Activated T-cell treated with anti-CD3 and anti-CD28 coated beads, Interleukin-2, amount 50 U/mL, for 48 hours (primary cell): ENCODE measurements around the gene OSBPL1A.

Experiments used
- DNase-seq, 2 experiments: peaks; one replicate each; pipeline ENCODE4 v3.0.0-alpha.2; 2020

The OSBPL1A gene

DNA sequence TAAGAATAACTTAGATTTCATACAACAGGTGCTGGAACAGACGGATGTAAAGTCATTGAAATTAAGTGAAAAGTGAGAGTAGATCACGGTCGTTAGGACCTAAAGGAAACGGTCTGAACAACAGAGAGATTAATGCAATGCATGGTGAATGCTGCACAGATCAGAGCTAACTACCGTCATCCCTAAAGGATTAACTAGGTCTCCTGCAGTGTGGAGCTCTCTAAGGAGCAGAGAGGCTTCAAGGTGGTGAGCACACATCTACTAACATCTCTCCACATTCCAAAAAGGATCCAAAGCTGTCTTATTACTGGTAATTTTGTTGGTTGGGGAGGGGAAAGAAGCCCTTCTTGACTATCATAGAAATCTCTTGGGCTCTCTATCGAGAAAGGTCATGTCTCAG, 183.5 kb downstream of the OSBPL1A start:
- DNase-seq, result no peak

- no peak for DNase-seq
Observed at GRCh38 chr18:24212939-24213338, 184.7 kb downstream of the OSBPL1A start.

- DNase-seq, result no peak
Observed at GRCh38 chr18:24209558-24209957, 188.1 kb downstream of the OSBPL1A start.

DNA sequence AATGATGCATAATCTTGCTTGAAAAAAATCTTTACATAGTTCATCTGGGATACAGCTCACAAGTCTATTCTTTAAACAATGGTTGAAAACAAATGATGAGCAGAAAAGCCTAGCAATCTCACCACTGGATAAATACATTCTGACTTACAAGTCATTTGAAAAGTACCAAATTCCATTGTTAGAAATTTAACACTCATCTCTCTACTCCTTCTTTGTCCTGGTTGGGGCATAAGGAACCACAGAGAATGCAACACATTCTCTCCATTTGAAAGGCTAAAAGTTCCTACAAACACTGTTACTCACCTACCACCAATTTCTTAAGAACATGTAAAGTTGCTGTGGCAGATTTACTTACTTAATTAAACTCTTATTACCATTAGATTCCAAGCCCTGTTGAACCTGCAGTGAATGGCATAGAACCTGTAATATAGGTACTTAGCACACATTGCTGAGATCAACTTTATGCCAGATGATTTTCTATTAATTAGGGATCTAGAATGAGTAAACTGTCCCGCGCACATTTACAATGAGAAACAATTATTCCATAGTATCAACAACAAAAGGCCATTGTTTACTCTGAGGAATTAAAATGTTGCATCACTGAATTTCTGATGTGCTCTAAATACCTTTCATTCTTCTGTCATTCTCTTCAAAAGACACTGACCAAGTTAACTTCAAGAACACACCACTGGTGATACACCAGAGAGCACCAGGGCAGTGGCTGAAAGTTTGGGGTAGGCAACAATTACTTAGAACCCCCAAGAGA, 189.2 kb downstream of the OSBPL1A start:
- DNase-seq, result no peak

GRCh38 chr18:24204904-24205303, 192.7 kb downstream of the OSBPL1A start:
- no peak for DNase-seq

DNA sequence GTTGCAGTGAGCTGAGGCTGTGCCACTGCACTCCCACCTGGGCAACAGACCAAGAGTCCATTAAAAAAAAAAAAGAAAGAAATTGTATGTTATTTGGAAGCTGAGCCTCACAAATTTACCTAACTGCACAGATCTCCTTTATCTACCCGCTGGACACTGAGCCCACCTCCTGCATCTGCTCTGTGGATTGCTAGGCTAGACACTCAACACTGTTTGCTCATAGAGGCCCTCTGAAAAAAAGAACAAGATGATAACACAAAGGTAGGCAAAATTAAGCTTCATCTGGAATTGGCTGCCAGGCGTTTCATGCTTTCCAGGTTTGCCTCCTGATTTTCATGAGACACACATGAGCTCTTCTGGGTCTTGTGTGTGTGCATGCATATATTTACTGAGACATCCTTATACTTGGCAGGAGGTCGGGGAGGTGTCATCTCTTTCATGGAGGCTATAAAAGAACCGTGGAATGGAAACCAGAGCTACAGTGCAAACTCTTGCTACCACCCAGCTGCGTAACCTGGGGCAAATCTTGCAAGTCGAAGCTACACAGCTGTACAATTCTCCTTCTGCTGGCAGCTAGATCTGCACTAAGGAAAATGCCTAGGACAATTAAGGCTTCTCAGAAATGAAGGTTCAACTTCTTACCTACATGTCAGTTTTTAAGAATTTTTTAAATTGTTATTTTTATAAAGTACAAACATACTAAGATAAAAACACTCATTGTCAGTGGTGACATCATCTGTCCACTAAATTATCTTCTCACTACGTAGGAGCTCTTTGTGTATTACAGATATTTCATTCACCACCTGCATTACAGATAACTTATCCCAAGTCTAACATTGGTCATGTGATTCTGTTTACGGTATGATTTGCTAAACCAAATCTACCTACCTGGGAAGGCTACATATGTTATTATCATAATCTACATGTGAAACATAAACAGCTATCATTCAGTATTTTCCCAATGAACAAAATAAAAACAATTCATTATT, 195.6 kb downstream of the OSBPL1A start:
- DNase-seq, result no peak

DNA sequence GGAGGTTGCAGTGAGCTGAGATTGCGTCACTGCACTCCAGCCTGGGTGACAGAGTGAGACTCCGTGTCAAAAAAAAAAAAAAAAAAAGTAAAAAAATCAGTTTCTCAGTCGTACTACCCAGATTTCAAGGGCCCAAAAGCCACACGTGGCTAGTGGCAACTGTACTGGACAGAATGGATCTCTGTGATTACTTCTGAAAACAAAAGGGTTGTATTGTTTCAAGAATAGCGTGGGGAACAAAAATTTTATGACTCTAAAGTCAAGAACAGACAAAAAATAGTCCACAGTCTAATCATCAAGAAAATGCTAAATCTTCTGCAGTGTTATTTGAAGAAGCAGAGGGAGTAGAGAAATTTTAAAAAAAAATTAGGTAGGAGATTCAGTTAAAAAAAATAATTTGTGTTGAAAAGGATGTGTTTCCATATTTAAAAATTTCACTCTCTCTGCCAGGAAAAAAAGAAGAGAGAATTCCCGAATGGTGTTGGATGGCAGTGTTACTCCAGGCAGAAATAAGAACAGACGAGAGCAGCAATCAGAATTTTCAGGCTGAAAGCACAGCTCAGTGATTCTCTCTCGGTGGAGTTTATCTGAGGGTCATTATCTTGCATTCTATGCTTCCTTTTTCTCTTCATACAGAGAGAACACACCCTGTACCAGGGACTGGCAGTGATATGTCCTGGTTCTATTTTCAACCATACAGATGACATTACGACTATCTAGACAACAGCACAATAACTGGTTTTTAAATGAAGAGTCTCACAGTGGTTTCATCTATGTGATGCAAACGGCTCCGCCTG, 196.9 kb downstream of the OSBPL1A start:
- no peak for DNase-seq

DNA sequence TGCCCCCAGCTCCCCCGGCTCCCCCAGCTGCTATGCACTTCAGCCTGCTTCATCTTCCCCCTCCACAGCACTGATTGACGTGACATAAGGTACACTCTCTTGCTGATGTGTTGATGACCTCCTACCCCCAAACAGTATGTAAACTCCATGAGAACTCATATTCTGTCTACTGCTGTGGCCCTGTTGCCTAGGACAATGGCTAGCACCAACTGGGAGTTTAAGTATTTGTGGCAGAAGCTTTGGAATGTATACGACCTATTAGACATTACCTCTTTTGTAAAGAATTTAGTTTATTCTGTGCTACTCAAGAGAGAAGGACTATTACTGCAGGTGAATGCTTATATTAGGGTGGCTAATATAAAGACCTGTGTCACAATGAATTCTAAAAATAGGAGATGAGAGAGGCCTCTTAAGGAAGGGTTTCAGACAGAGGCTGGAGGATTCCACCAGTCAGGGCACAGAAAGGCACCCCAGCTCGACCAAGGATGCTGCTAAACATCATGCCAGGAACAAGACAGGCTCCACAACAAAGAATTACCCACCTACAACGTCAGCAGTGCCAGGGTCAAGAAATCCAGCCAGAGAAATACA, 198.2 kb downstream of the OSBPL1A start:
- DNase-seq, result no peak

DNA sequence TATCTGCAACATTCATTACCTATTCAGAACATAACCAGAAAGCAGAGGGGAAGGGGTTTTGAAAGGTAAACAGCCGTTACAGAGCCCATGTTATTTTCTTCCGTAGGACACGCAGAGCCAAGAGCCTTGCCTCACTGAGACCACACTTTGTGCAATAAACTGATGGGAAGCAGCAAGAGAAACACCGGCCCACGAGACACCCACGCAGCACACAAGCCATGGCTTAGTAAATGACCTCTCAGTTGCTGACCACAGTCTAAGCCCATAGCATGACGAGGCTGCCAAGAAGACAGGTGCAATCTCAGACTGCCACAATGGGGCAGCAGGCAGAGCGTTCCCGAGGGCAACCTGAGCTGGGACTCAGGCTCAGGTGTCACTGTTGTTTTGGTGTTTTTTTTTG, 199.2 kb downstream of the OSBPL1A start:
- no peak for DNase-seq

DNA sequence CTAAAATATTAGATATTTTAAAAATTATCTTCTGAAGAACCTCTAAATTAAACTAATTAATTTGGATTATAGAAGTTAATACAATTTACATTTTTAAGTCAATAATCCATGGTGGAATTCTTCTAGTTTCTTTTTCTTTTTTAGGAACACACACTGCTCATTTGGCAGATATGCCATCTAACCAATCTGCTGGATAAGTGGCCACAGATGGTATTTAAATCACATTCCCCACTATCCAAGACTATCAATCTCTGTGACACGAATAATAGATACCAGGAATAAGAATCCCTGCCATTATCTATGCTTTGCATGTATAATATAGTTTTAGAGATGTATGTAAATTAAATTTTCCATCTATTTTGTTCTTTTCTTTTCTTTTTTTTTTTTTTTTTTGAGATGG, 200.2 kb downstream of the OSBPL1A start:
- no peak for DNase-seq

GRCh38 chr18:24196764-24197163, 200.9 kb downstream of the OSBPL1A start:
- no peak for DNase-seq

DNA sequence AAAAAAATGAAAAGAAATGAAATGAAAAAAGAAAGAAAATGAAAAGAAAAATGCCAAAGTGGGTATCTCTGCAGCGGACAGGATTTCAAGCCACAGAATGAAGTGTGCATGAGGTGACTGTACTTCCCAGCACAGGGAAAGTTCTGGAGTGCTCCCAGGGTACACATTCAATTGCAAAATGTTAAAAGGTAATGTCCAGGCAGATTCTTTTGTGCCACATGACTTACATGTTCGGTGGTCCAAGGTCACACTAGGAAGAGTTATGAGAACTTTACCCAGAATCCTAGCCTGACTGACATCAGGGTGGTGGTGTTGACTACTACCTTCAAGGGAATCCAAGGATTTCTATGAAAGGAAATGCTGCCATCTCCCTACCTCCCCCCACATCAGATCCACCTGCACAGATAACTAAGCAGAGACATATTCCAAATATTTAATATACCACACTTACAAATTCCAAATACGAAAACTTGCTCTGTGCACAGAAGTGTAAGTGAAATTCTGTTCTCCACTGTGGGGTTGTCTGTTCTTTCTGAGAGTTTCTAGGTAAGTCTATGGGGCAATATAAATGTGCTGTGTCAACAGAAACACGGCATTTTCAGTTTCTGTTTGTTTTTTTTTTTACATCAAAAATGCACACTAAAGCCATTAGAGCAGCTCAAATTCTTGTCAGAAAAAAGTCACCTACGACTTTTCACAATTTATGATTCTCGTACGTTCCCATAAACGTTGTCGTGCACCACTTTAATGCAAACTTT, 202.1 kb downstream of the OSBPL1A start:
- no peak for DNase-seq

- no peak for DNase-seq
Observed at GRCh38 chr18:24190590-24190989, 207.0 kb downstream of the OSBPL1A start.

DNA sequence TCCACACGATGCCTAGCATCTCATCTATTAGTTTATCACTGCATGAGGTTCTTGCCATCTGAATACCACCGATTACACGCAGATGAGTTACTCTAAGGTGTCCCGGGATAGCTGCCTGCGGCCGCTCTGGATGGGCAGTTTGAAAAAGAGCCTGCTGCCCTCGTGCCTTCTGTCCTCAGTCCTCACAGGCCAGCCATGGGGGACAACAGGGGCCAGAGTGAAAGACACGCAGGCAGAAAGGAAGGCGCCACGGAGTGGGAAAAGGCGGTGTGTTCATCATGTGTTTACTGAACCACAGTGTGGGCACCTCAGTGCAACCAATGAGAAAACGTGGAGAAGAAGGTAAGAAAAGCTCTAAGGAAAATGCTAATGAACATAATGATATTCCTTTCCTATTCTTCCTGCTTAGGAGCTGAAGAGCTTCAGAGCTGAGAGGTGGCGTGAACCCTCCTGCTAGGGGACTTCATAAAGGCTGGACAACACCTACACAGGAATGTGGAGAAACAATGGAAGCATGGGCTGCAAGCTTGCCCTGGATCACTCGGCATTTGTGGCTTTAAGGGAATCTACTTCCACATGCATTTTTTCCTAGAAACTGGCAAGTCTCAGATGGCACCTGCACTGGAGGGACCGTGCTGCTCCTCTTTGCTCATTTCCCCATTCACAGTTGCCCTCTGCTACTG, 207.8 kb downstream of the OSBPL1A start:
- DNase-seq, result no peak

DNA sequence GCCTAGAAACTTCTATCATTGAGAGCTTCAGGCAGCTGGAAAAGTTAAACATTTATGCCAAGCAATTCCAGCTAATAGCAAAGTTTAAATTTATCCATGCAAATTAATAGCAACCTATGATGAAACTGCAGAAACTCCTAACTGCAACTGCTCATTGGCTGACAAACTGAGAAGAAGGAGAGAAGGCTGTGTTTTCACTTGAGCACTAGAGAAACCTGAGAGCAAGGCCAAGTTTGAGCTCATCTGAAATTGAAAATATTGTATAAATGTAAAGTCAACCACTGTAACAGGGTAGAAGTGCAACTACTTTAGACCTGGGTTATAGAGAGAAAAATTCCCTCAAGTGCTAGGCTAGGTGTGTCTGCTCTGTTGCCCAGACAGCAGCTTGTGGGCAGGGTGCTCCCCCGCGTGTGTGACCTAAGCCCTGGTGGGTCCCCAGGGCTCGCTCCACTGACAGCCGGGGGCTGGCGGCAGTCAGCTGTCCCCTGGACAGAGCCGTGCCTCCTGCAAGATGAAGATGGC, 208.6 kb downstream of the OSBPL1A start:
- no peak for DNase-seq

DNA sequence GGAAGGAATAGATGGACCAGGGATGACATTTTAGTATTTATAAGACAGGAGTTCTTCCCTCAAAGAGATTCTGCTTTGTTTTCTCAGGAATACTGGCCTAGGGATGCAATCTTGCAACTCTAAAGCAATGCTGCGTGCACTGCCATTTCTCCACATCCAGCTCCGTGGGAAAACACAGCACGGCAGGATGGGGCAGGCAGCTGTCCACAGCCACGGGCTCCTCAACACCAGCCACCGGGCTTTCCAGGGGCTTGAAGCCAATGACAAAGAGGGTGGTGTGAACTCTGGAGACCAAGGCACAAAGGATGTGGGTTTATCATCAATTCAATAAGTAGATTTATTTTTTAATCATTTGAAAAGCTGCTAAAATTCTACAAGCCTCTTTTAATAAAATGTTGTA, 209.5 kb downstream of the OSBPL1A start:
- DNase-seq, result no peak

DNA sequence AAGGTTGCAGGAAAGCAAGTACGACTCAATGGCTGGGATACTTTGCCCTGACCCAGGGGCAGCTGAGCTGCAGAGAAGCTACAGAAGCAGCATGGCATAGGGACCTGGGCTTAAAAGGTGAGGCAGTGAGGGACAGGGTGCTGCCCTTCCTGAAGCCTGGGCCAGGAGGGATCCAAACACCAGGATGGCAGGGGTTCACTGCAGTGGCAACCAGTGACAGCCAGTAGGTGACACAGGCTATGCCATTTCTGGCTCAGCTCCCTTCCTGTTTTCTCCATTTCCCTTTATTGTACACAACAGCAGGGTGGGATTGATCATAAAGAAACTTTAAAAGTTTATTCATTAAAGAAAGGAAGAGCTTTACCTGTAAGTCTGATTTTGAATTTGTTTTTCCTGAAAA, 209.9 kb downstream of the OSBPL1A start:
- no peak for DNase-seq

- DNase-seq, result no peak
Observed at GRCh38 chr18:24187049-24187448, 210.6 kb downstream of the OSBPL1A start.

- DNase-seq, result no peak
Observed at GRCh38 chr18:24185805-24186204, 211.8 kb downstream of the OSBPL1A start.

DNA sequence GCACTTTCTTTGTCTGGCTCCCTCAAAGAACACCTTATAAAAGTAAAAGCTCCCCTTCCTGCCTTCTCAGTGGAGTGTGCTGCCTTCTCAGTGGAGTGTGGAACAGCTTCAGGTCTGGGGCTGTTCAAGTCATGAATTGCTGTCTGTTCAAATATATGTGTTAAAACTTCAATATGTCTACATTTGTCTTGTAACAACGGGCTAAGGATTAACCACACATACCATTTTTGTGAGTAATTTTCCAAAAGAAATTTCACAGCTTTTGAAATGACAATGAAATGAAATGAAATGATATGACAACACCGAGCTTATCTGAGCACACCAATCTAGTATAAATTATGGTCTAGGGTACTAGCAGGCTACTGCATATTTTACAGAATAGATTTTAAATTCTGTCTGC, 215.8 kb downstream of the OSBPL1A start:
- no peak for DNase-seq

DNA sequence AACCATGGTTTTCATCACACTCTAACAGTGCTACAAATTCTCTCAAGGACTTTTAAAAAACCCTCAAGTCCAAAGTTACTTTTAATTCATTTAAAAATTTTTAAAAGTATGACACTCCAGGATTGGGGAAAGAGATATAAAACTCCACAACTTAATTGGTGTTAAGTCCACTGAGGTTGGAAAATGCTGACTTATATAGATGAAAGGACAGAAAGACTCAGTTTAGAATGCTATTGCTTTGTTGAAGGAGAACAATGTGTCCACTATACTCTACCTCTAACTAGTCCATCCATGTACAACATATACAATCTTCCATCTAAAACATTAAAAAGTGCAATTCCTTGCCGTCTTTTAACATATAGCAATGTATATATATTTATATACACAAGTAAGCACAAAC, 217.6 kb downstream of the OSBPL1A start:
- DNase-seq, result no peak
